HG02973 (cell line): ENCODE results near the gene SEC24D.
A peak's percentile ranks its signal among the peaks of the same experiment; 100 is the strongest.
"Not testable (repeated sequence)": the region's sequence is repeated elsewhere in the genome, so short reads cannot be mapped to it uniquely, and the experiment has no call there.

ENCODE experiments used
- ATAC-seq: cut with Tn5 transposase; IDR thresholded peaks from one replicate; pipeline ENCODE4 v1.9.1; 2021; ENCODE audit warnings: moderate library complexity; ENCODE audit not compliant: unreplicated experiment

Gene SEC24D

GRCh38 chr4:118835571-118836300, at the start of gene SEC24D:
TSS of gene SEC24D (minus strand) at chr4:118836126. CDS start at chr4:118833696, 2,430 bp downstream.
- peak; percentile 52 for ATAC-seq

GRCh38 chr4:118884716-118885115, 48.8 kb upstream of the SEC24D start:
- ATAC-seq = no peak

- no peak for ATAC-seq
Measured at GRCh38 chr4:118883861-118884260, 47.9 kb upstream of the SEC24D start.

- no peak for ATAC-seq
Measured at GRCh38 chr4:118881512-118882146, 45.7 kb upstream of the SEC24D start.

GRCh38 chr4:118879409-118879808, 43.5 kb upstream of the SEC24D start:
- ATAC-seq = no peak

- ATAC-seq = not testable (repeated sequence)
Measured at GRCh38 chr4:118878507-118878906, 42.6 kb upstream of the SEC24D start.

- no peak for ATAC-seq
Measured at GRCh38 chr4:118877797-118878196, 41.9 kb upstream of the SEC24D start.

GRCh38 chr4:118872181-118872580, 36.3 kb upstream of the SEC24D start:
- no peak for ATAC-seq

GRCh38 chr4:118869808-118870342, 33.9 kb upstream of the SEC24D start:
- ATAC-seq = peak; percentile 60

GRCh38 chr4:118867311-118868067, 31.6 kb upstream of the SEC24D start:
- no peak for ATAC-seq

- no peak for ATAC-seq
Measured at GRCh38 chr4:118866442-118866841, 30.5 kb upstream of the SEC24D start.

GRCh38 chr4:118865091-118865708, 29.3 kb upstream of the SEC24D start:
- ATAC-seq = peak; percentile 79

- no peak for ATAC-seq
Measured at GRCh38 chr4:118858779-118859178, 22.9 kb upstream of the SEC24D start.

GRCh38 chr4:118857760-118858159, 21.8 kb upstream of the SEC24D start:
- ATAC-seq = no peak

- peak; percentile 93 for ATAC-seq
Measured at GRCh38 chr4:118850488-118851173, 14.7 kb upstream of the SEC24D start.

- no peak for ATAC-seq
Measured at GRCh38 chr4:118849867-118850487, 14.1 kb upstream of the SEC24D start.

GRCh38 chr4:118848901-118849300, 13.0 kb upstream of the SEC24D start:
- no peak for ATAC-seq

GRCh38 chr4:118848242-118848641, 12.3 kb upstream of the SEC24D start:
- ATAC-seq = no peak

- ATAC-seq = no peak
Measured at GRCh38 chr4:118846979-118847378, 11.1 kb upstream of the SEC24D start.

GRCh38 chr4:118845552-118846050, 9.7 kb upstream of the SEC24D start:
- no peak for ATAC-seq
